Measurements from ENCODE around the gene MYO16.

- TF ChIP-seq POLR2AphosphoS5 (IDR thresholded peaks at IDR 0.05; ENCODE audit: low read depth, low read length) (no peak), POLR2A (IDR thresholded peaks at IDR 0.05; ENCODE audit: low read depth, low read length) (no peak), PAX5 (IDR thresholded peaks at IDR 0.05; ENCODE audit: insufficient read depth, low read length, severe bottlenecking) (no peak), TAF1 (IDR thresholded peaks at IDR 0.05; ENCODE audit: low read depth, low read length) (no peak)
These were observed 14.2 kb upstream of the MYO16 start for GRCh38 chr13:108615241-108615640.

Data from GM12891 (cell line).